Right atrium auricular region (tissue), 2 donors: ENCODE results near the gene FMNL1. TPM values are rescaled to one million over a fixed set of nuclear protein-coding genes. Genes with fewer than 3 reads are reported as not detected.
A peak's percentile ranks its signal among the peaks of the same experiment; 100 is the strongest.

ENCODE experiments used
- DNase-seq: peaks from one replicate; pipeline ENCODE4 v3.0.0-alpha.2; 2019; ENCODE audit warnings: low spot score
- H3K27ac ChIP-seq, 2 donors: fragments of 200-600 bp; sonication (generic); 1 replicate in 1 of 2; 2 replicates in 1 of 2; pipeline ENCODE4 v1.5.1; 2016 to 2019
- H3K27me3 ChIP-seq, 2 donors: fragments of 200-600 bp; sonication (generic); one replicate each; pipeline versions ENCODE4 v1.5.1 to v1.6.0; 2017 to 2019
- H3K36me3 ChIP-seq: fragments of 200-600 bp; sonication (generic); one replicate; pipeline ENCODE4 v1.5.1; 2016
- H3K4me1 ChIP-seq, 2 donors: fragments of 200-600 bp; sonication (generic); one replicate each; pipeline versions ENCODE4 v1.5.1 to v1.6.0; 2017 to 2019
- H3K4me3 ChIP-seq, 2 donors: fragments of 200-600 bp; sonication (generic); 1 replicate in 1 of 2; 2 replicates in 1 of 2; pipeline ENCODE4 v1.5.1; 2017 to 2019; ENCODE audit warnings: mild to moderate bottlenecking in 1 of 2, moderate library complexity in 1 of 2
- H3K9me3 ChIP-seq, 2 donors: fragments of 200-600 bp; sonication (generic); one replicate each; pipeline ENCODE4 v1.5.1; 2019
- total RNA-seq, 2 donors: library from RNA; depleted of rRNA; stranded (reverse); fragments of >200 nt; gene quantifications; one replicate each; pipeline ENCODE4 v1.1.0, GENCODE V29; 2016
- TF ChIP-seq, protein P1 (sequence below), 2 donors: fragments of 200-600 bp; sonication (generic); IDR thresholded peaks; one replicate each; pipeline ENCODE4 v1.5.1; 2019; ENCODE audit warnings: antibody characterized with exemption in 2 of 2

The FMNL1 gene
- total RNA-seq, 2 donors from 2014 or later, result 7.6 to 13.6 TPM

DNA sequence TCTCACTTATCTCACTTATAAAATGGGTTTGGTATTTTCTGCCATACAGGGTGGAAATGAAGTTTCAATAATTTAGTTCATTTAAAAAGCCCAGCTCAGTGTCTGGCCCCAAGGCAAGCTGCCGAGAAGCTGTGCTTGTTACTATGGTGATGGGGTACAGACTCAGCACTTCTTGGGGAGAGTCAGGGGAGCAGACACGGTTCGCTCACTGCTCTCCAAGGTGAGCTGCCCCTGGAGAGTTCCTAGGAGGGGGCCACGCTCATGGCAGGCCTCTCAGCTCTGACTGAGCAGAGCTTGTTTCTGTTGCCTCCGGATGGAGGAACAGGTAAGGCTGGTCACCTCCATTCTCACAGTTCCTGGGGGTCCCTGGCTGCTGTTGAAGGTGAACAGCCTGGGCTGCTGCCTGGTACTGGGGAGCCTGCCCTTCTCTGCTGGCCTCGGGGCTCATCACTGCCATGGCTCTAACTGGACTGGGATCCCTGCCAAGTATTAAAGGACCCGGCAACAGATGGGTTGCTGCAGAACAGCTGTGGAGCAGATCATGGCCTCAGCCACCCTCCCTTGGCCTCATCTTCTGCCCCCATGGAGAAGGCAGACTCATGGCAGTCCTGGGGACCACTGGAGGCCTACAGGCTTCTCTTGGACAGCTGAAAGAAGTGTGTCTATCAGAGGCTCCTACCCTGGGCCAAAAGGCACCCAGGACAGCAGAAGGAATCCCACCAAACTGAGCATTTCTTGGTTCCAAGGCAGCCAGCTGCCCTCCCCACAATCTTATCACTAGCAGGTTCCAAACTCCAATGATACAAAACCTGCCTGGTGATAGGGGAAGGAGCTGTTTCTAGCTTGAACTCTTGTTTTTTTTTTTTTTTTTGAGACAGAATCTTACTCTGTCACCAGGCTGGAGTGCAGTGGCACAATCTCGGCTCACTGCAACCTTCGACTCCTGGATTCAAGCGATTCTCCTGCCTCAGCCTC is 66.1 kb downstream of the FMNL1 start:
- TF ChIP-seq, protein P1, sequence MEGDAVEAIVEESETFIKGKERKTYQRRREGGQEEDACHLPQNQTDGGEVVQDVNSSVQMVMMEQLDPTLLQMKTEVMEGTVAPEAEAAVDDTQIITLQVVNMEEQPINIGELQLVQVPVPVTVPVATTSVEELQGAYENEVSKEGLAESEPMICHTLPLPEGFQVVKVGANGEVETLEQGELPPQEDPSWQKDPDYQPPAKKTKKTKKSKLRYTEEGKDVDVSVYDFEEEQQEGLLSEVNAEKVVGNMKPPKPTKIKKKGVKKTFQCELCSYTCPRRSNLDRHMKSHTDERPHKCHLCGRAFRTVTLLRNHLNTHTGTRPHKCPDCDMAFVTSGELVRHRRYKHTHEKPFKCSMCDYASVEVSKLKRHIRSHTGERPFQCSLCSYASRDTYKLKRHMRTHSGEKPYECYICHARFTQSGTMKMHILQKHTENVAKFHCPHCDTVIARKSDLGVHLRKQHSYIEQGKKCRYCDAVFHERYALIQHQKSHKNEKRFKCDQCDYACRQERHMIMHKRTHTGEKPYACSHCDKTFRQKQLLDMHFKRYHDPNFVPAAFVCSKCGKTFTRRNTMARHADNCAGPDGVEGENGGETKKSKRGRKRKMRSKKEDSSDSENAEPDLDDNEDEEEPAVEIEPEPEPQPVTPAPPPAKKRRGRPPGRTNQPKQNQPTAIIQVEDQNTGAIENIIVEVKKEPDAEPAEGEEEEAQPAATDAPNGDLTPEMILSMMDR (IDR thresholded peaks at IDR 0.05), result no peak
- H3K36me3 ChIP-seq, result peaks cover 66% of the 10 kb centered on the region
- H3K4me3 ChIP-seq, result no peak overlapping the region
- H3K27me3 ChIP-seq, result no peaks in the 10 kb centered on the region
- H3K27ac ChIP-seq, result peak overlapping the region; percentile 90 to 93
- peaks cover 0 to 79% of the 10 kb centered on the region in 2 donors for H3K4me1 ChIP-seq
- DNase-seq, result no peak
- no peaks in the 10 kb centered on the region for H3K9me3 ChIP-seq

DNA sequence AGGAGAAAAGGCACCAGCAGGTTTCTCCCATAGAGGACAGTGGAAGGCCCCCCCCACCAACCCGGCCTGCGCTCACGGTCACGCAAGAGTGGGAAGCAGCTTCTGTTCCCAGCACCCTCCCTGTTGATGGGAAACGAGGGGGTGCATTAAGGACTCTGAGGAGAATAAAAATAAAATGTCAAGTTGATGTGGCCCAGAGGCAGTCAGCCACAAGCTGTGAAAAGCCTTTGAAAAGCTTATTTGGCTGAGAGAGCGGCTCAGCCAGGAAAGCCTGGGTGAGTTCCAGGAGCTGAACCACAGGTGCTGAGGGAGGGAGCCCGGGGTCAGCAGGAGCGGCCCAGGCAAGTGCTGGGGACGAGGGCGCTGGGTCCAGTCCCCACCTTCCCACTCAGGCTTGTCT is 67.1 kb downstream of the FMNL1 start:
- Histone ChIP-seq H3K4me3 (no peak overlapping the region), H3K36me3 (peaks cover 59% of the 10 kb centered on the region), H3K27me3 (no peaks in the 10 kb centered on the region), H3K4me1 (peaks cover 0 to 81% of the 10 kb centered on the region in 2 donors), H3K9me3 (no peaks in the 10 kb centered on the region), H3K27ac (peak overlapping the region; percentile 90 to 93)
- TF ChIP-seq, protein P1 (IDR thresholded peaks at IDR 0.05), result no peak
- DNase-seq, result no peak

DNA sequence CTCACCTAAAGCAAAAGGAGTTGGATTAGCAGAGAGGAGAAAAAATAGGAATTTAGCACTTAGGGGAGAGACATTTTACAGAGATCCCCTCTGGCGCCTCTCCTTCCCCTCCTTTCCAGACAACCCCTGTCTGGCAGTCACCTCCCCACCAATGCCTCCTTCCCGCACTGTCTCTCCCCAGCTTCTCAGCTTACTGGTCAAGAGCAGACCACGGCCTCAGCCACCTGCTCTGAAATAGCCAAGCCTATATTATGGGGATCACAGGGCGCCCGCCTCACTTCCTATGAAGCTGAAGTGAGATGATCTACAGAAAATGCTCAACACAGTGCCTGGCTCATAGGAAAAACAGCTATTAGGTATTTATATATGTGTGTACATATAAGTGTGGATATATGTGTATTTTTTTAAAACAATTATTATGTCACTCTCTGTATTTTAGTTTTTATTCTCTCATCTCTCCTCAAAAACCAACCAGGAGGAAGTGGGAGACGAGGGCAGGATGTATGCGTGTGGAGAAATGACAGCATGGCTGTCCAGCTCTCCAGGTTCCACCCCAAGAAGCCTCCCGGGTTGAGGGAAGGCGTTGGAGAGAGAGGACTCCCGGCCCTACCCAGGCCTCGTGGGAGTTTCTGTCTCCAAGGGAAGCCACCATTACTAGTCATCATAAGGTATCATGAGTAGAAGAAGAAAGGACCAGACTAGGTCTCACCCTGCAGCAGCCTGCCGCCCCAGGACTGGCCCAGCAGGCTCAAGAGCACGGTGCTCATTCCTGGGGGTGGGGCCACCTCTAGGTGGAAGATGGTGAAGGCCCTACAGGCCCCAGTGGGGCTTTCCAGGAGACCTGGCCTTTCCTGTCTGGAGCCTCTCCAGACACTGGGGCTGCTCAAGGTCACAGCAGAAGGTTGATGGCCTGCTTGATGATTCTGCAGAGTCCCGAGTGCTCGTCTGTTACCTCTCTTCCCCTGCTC is 67.9 kb downstream of the FMNL1 start:
- Histone ChIP-seq H3K36me3 (peaks cover 57% of the 10 kb centered on the region), H3K27me3 (no peaks in the 10 kb centered on the region), H3K4me1 (peaks cover 0 to 81% of the 10 kb centered on the region in 2 donors), H3K27ac (peak overlapping the region; percentile 90 to 93), H3K9me3 (no peaks in the 10 kb centered on the region), H3K4me3 (no peak overlapping the region)
- DNase-seq, result no peak
- TF ChIP-seq, protein P1 (IDR thresholded peaks at IDR 0.05), result no peak

DNA sequence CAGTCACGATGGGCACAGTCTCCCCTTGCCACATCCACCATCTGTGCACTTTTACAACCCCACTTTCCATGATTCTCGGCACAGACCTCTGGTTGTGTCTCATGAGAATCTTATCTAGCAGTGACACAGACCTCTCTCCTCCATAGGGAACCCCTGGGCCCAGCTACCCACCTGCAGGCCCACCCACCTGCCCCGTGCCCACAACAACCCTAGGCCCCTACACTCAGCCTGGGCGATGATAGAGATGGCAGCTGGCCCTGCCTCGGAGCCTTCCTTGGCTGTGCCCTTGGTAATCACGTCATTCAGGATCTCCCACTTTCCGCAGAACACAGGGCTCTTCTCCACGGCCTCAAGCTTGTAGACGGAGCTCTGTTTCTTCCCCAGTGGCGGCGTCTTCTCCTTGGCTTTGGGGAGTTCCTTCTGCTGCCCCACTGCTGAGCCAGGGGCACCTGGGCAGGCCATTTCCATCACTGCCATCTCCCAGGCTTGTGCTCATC is 68.6 kb downstream of the FMNL1 start:
- peaks cover 0 to 82% of the 10 kb centered on the region in 2 donors for H3K4me1 ChIP-seq
- no peak overlapping the region for H3K4me3 ChIP-seq
- H3K9me3 ChIP-seq, result no peaks in the 10 kb centered on the region
- H3K27me3 ChIP-seq, result no peaks in the 10 kb centered on the region
- peaks cover 50% of the 10 kb centered on the region for H3K36me3 ChIP-seq
- no peak for DNase-seq
- TF ChIP-seq, protein P1 (IDR thresholded peaks at IDR 0.05), result no peak
- peak overlapping the region; percentile 90 to 93 for H3K27ac ChIP-seq

DNA sequence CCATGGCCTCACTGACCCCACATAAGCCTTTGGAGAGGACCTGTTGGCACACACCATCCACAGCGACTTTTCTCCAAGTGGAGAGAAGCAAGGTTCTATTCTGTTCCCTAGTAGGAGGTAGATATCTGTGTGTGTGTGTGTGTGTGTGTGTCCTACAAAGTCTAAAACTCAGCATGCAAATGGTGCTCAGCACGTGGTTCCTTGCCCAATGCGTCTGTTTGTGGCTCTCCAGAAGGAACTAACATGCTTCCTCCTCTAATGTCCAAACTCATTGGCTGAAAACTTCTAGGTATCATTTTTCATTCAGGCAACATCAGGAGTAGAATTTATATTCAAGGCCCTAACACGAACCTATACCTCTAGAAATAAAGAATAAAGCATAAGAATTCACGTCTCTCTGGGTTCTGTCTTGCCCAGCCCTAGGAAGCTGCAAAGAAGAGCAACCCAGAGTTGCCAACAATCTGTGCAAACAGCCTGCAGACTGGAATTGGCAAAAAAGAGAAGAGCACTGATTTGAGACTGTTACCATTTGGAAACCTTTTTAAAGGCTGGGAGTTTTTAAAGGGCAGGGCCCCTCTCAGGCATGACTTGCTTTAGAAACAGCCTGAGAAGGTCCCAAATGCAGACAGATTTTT is 69.6 kb downstream of the FMNL1 start:
- Histone ChIP-seq H3K4me1 (peaks cover 0 to 91% of the 10 kb centered on the region in 2 donors), H3K9me3 (no peaks in the 10 kb centered on the region), H3K36me3 (peaks cover 40% of the 10 kb centered on the region), H3K4me3 (no peak overlapping the region), H3K27ac (peak overlapping the region; percentile 90 to 93), H3K27me3 (no peaks in the 10 kb centered on the region)
- no peak for DNase-seq
- TF ChIP-seq, protein P1 (IDR thresholded peaks at IDR 0.05), result no peak
